Stimulated activated CD4-positive, alpha-beta T cell treated with anti-CD3 and anti-CD28 coated beads, TNF-alpha, amount 100 ng/mL, for 1 hour (primary cell): ENCODE data around the gene B3GALNT2.

ENCODE experiments used
- DNase-seq, 3 donors: peaks; one replicate each; pipeline ENCODE4 v3.0.0-alpha.2; 2020; ENCODE audit warnings: low read depth in 3 of 3, low spot score in 1 of 3

Gene B3GALNT2

GRCh38 chr1:235411489-235412486, 92.5 kb downstream of the B3GALNT2 start:
- DNase-seq, result no peak

GRCh38 chr1:235410467-235410866, 93.8 kb downstream of the B3GALNT2 start:
- no peak for DNase-seq

- no peak for DNase-seq
Observed at GRCh38 chr1:235409042-235409820, 95.0 kb downstream of the B3GALNT2 start.

GRCh38 chr1:235408503-235408960, 95.7 kb downstream of the B3GALNT2 start:
- DNase-seq, result no peak

- DNase-seq, result no peak
Observed at GRCh38 chr1:235407419-235407818, 96.8 kb downstream of the B3GALNT2 start.

- DNase-seq, result no peak
Observed at GRCh38 chr1:235404190-235404589, 100.1 kb downstream of the B3GALNT2 start.

- no peak for DNase-seq
Observed at GRCh38 chr1:235403593-235403992, 100.7 kb downstream of the B3GALNT2 start.

- no peak for DNase-seq
Observed at GRCh38 chr1:235402457-235403200, 101.6 kb downstream of the B3GALNT2 start.

GRCh38 chr1:235401251-235401650, 103.0 kb downstream of the B3GALNT2 start:
- DNase-seq, result no peak
